Measurements from ENCODE around the gene U2SURP.

Gene U2SURP

DNA sequence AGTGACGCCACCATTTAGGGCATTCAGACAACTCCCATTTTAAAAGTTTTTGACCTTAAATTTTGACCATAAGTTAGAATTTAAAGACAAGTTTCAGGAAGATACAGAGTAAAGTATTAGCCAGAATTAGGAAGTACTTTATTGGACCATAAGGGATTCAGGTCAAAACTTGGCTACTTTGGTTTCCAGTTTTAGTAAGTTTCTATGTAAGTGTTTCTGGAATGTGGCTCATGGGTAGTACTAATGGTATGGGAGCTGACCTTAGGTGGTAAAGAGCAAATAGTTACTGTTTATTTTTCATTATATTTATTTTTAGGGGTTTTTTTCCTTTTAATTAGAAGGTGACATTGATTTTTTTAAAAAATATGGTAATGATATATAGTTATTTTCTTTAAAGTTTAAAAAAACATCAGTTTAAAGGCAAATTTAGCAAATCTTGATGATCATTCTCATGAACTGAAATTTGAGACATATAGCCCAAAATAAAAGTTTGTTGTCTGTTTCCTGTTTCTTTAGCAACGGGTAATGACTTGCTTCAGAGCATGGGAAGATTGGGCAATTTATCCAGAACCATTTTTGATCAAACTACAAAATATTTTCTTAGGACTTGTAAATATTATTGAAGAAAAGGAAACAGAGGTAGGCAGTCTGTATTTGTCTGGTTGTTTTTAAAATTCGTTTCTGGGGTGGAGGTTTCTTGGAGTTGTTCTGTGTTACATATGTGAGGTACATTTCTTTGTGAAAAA is 34.3 kb downstream of the U2SURP start:
- DNase-seq (ENCODE audit: extremely low spot score): no peak
- CTCF ChIA-PET: interaction anchor here (0.8 kb wide), 1 partner anchor 639 kb away, joined by 3 read pairs; no protein-coding TSS in a partner anchor
- TF ChIP-seq L3MBTL2 (conservative IDR thresholded peaks at IDR 0.05) (no peak), FOXA1 (IDR thresholded peaks at IDR 0.05) (no peak), CTBP1 (IDR thresholded peaks at IDR 0.05; ENCODE audit: borderline replicate concordance) (no peak), NFRKB (IDR thresholded peaks at IDR 0.05) (no peak), BHLHE40 (IDR thresholded peaks at IDR 0.05; ENCODE audit: borderline replicate concordance) (no peak), TARDBP (IDR thresholded peaks at IDR 0.05) (no peak), HDGF (IDR thresholded peaks at IDR 0.05; ENCODE audit: borderline replicate concordance) (no peak), FOXK2 (IDR thresholded peaks at IDR 0.05) (no peak), SUZ12 (IDR thresholded peaks at IDR 0.05) (no peak)
- TF ChIP-seq, protein P1, sequence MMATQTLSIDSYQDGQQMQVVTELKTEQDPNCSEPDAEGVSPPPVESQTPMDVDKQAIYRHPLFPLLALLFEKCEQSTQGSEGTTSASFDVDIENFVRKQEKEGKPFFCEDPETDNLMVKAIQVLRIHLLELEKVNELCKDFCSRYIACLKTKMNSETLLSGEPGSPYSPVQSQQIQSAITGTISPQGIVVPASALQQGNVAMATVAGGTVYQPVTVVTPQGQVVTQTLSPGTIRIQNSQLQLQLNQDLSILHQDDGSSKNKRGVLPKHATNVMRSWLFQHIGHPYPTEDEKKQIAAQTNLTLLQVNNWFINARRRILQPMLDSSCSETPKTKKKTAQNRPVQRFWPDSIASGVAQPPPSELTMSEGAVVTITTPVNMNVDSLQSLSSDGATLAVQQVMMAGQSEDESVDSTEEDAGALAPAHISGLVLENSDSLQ (IDR thresholded peaks at IDR 0.05): no peak
- POLR2A ChIA-PET: no interaction called here

DNA sequence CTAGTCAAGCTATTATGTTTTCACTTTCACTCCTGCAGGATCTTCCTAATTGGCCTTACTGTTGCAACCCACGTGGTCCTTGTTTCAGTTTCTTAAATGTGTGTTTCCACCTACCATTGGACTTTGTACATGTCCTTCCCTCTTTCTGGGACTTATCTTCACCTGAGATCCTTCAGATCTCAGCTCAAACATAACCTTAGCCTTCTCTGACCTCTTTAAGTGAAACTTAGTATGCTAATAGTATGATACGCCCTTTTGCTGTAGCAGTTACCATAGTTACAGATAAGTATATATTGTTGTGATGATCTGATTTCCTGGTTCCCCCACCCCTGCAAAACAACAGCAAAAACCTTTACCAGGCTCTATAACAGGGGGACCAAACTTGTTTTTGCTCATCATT is 35.2 kb downstream of the U2SURP start:
- TF ChIP-seq FOXK2 (IDR thresholded peaks at IDR 0.05) (no peak), FOXM1 (IDR thresholded peaks at IDR 0.05; ENCODE audit: borderline replicate concordance) (no peak), L3MBTL2 (conservative IDR thresholded peaks at IDR 0.05) (no peak), TARDBP (IDR thresholded peaks at IDR 0.05) (no peak), NFRKB (IDR thresholded peaks at IDR 0.05) (no peak), SUZ12 (IDR thresholded peaks at IDR 0.05) (no peak), BHLHE40 (IDR thresholded peaks at IDR 0.05; ENCODE audit: borderline replicate concordance) (no peak), ZNF384 (IDR thresholded peaks at IDR 0.05) (no peak), FOXA1 (IDR thresholded peaks at IDR 0.05) (no peak), SP1 (IDR thresholded peaks at IDR 0.05) (no peak), ELF4 (IDR thresholded peaks at IDR 0.05) (no peak), HDGF (IDR thresholded peaks at IDR 0.05; ENCODE audit: borderline replicate concordance) (no peak), LEF1 (IDR thresholded peaks at IDR 0.05; ENCODE audit: borderline replicate concordance) (no peak), ARNT (IDR thresholded peaks at IDR 0.05) (no peak), CTBP1 (IDR thresholded peaks at IDR 0.05; ENCODE audit: borderline replicate concordance) (no peak)
- TF ChIP-seq, protein P1 (IDR thresholded peaks at IDR 0.05): no peak
- CTCF ChIA-PET: interaction anchor here (0.8 kb wide), 1 partner anchor 638 kb away, joined by 3 read pairs; no protein-coding TSS in a partner anchor
- POLR2A ChIA-PET: no interaction called here

DNA sequence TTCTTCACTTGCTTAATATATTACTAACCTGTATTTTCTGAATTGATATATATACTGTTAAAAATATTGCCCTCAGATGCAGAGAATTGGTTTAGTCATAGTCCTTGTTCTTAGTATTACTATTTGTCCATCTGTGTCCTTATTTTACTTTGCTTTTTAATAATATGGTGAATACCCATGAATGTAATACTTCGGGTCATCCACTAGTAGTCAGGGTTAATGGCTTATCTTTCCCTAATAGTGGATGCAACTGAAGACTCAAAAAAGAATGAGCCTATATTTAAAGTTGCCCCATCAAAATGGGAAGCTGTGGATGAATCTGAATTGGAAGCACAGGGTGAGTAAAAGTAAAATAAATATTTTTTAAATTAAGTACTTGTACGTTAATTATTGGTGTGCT is 36.5 kb downstream of the U2SURP start:
- DNase-seq (ENCODE audit: extremely low spot score): no peak

More for the DNA sequence above, 35.2 kb downstream of the U2SURP start:
- DNase-seq (ENCODE audit: extremely low spot score): no peak

DNA sequence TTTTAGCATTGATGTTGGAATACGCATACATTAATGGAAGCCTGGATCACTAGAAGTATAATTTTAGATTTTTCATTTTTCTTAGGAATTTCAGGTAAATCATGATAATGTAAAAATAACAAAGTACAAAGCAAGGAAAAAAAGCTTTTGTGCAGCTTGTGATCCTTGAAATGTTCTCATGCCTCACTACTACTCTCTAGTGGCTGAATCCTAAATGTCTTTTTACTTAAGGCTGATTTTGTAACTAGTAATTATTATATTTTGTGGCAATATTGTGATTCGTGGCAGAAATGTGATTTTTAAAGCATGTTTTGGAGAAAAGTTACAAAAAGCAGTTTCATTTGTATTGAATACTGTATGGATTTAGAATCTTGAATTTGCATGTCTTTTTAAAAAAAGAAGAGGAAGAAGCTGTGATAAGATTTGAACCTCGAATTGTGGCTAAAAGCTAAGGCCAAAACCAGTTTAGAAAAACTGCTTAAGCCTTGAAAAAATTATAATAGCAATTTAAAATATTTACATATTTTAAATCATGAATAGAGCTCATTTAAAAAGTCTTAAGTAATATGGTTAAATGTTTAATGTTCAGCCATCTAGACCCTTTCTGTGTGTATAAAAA is 39.0 kb downstream of the U2SURP start:
- CTCF ChIA-PET: interaction anchor here (0.7 kb wide), 1 partner anchor 14 kb away, joined by 3 read pairs; no protein-coding TSS in a partner anchor
- DNase-seq (ENCODE audit: extremely low spot score): no peak
- POLR2A ChIA-PET: no interaction called here
- no peak for TF ChIP-seq NFRKB (IDR thresholded peaks at IDR 0.05)
- TF ChIP-seq LEF1 (IDR thresholded peaks at IDR 0.05; ENCODE audit: borderline replicate concordance): no peak
- TF ChIP-seq SUZ12 (IDR thresholded peaks at IDR 0.05): no peak
- no peak for TF ChIP-seq ELF4 (IDR thresholded peaks at IDR 0.05)
- no peak for TF ChIP-seq FOXM1 (IDR thresholded peaks at IDR 0.05; ENCODE audit: borderline replicate concordance)
- TF ChIP-seq, protein P1 (IDR thresholded peaks at IDR 0.05): no peak
- no peak for TF ChIP-seq L3MBTL2 (conservative IDR thresholded peaks at IDR 0.05)
- no peak for TF ChIP-seq TARDBP (IDR thresholded peaks at IDR 0.05)
- TF ChIP-seq ZNF384 (IDR thresholded peaks at IDR 0.05): no peak
- TF ChIP-seq BHLHE40 (IDR thresholded peaks at IDR 0.05; ENCODE audit: borderline replicate concordance): no peak
- no peak for TF ChIP-seq HDGF (IDR thresholded peaks at IDR 0.05; ENCODE audit: borderline replicate concordance)
- no peak for TF ChIP-seq FOXA1 (IDR thresholded peaks at IDR 0.05)
- no peak for TF ChIP-seq CTBP1 (IDR thresholded peaks at IDR 0.05; ENCODE audit: borderline replicate concordance)
- no peak for TF ChIP-seq SP1 (IDR thresholded peaks at IDR 0.05)
- TF ChIP-seq FOXK2 (IDR thresholded peaks at IDR 0.05): no peak
- TF ChIP-seq ARNT (IDR thresholded peaks at IDR 0.05): no peak

More for the DNA sequence above, 36.5 kb downstream of the U2SURP start:
- TF ChIP-seq LEF1 (IDR thresholded peaks at IDR 0.05; ENCODE audit: borderline replicate concordance) (no peak), FOXM1 (IDR thresholded peaks at IDR 0.05; ENCODE audit: borderline replicate concordance) (no peak), SP1 (IDR thresholded peaks at IDR 0.05) (no peak), L3MBTL2 (conservative IDR thresholded peaks at IDR 0.05) (no peak), NFRKB (IDR thresholded peaks at IDR 0.05) (no peak), FOXK2 (IDR thresholded peaks at IDR 0.05) (no peak), SUZ12 (IDR thresholded peaks at IDR 0.05) (no peak), ARNT (IDR thresholded peaks at IDR 0.05) (no peak), HDGF (IDR thresholded peaks at IDR 0.05; ENCODE audit: borderline replicate concordance) (no peak), FOXA1 (IDR thresholded peaks at IDR 0.05) (no peak), BHLHE40 (IDR thresholded peaks at IDR 0.05; ENCODE audit: borderline replicate concordance) (no peak)
- TF ChIP-seq, protein P1 (IDR thresholded peaks at IDR 0.05): no peak
- ChIA-PET CTCF (no interaction called here), POLR2A (no interaction called here)

DNA sequence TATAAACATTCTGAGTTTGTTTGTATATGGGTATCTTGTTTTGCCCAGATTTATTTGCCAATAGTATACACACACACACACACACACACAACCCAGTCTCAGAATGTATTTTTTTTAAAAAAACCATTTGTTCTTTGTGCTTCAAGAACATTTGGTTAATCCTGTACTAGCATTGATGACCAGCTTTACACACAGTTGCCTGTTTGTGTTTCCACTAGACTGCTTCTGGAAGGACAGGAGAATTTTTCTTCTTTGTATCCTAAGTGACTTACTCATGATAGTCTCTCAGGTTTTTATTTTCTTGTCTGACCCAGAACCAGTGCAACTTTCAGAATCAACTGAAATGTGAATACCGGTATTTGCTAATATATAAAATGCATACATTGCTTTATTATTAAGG is 40.5 kb downstream of the U2SURP start:
- POLR2A ChIA-PET: no interaction called here
- no peak for DNase-seq (ENCODE audit: extremely low spot score)
- TF ChIP-seq, protein P1 (IDR thresholded peaks at IDR 0.05): no peak
- no peak for TF ChIP-seq L3MBTL2 (conservative IDR thresholded peaks at IDR 0.05)
- TF ChIP-seq FOXK2 (IDR thresholded peaks at IDR 0.05): no peak
- TF ChIP-seq NFRKB (IDR thresholded peaks at IDR 0.05): no peak
- no peak for TF ChIP-seq SP1 (IDR thresholded peaks at IDR 0.05)
- no peak for TF ChIP-seq SUZ12 (IDR thresholded peaks at IDR 0.05)
- no peak for TF ChIP-seq HDGF (IDR thresholded peaks at IDR 0.05; ENCODE audit: borderline replicate concordance)
- TF ChIP-seq CTBP1 (IDR thresholded peaks at IDR 0.05; ENCODE audit: borderline replicate concordance): no peak
- CTCF ChIA-PET: interaction anchor here (0.7 kb wide), 1 partner anchor 243 kb away, joined by 3 read pairs; no protein-coding TSS in a partner anchor

Measured in HEK293T (cell line).